GM12873 (cell line): ENCODE data around the gene ZSCAN9.

Experiments used
- CTCF ChIP-seq: IDR thresholded peaks from 2 replicates; pipeline ENCODE4 v1.5.1; 2012; ENCODE audit warnings: low read depth, mild to moderate bottlenecking, moderate library complexity, low read length, control low read depth; ENCODE audit not compliant: insufficient read depth; ENCODE audit errors: missing control alignments

Gene ZSCAN9

GRCh38 chr6:28258877-28259777, 34.1 kb downstream of the ZSCAN9 start, which contains the start of gene NKAPL:
Gene NKAPL (plus strand): TSS chr6:28259297. CDS start chr6:28259372, 75 bp downstream.
- no peak for TF ChIP-seq CTCF

GRCh38 chr6:28263922-28264321, 38.8 kb downstream of the ZSCAN9 start:
- no peak for TF ChIP-seq CTCF

GRCh38 chr6:28264834-28265401, 39.8 kb downstream of the ZSCAN9 start:
- TF ChIP-seq CTCF, result no peak

- no peak for TF ChIP-seq CTCF
Measured at GRCh38 chr6:28266563-28266961, 41.5 kb downstream of the ZSCAN9 start.

GRCh38 chr6:28266962-28267694, 42.1 kb downstream of the ZSCAN9 start, which contains the start of gene ZSCAN26:
Gene ZSCAN26 (plus strand): TSS chr6:28267143. CDS start chr6:28271920, 4,777 bp downstream.
- no peak for TF ChIP-seq CTCF

GRCh38 chr6:28267695-28268059, 42.6 kb downstream of the ZSCAN9 start:
- TF ChIP-seq CTCF, result no peak

- TF ChIP-seq CTCF, result no peak
Measured at GRCh38 chr6:28269492-28269891, 44.4 kb downstream of the ZSCAN9 start.
